ACC112 (cell line): ENCODE measurements around the gene AMDHD1.

Source experiments
- H2AFZ ChIP-seq: fragments of 200-600 bp; sonication (generic); one replicate; pipeline ENCODE4 v1.6.0; 2017; ENCODE audit warnings: antibody characterized with exemption, low read length; ENCODE audit not compliant: unreplicated experiment
- H3K27ac ChIP-seq: fragments of 200-600 bp; sonication (generic); 2 replicates; pipeline ENCODE4 v1.5.1; 2014; ENCODE audit warnings: low read depth, mild to moderate bottlenecking, antibody characterized with exemption, low read length, moderate library complexity
- H3K27me3 ChIP-seq: fragments of 200-600 bp; sonication (generic); 2 replicates; pipeline ENCODE4 v1.6.1; 2014; ENCODE audit warnings: mild to moderate bottlenecking, antibody characterized with exemption, low read length, moderate library complexity, mixed read lengths; ENCODE audit not compliant: insufficient read depth
- H3K36me3 ChIP-seq: fragments of 200-600 bp; sonication (generic); 2 replicates; pipeline ENCODE4 v1.6.1; 2016; ENCODE audit warnings: mild to moderate bottlenecking, antibody characterized with exemption, low read length, moderate library complexity, mixed read lengths; ENCODE audit not compliant: insufficient read depth
- H3K4me1 ChIP-seq: fragments of 200-600 bp; sonication (generic); one replicate; pipeline ENCODE4 v1.6.1; 2016; ENCODE audit warnings: low read length, mixed read lengths; ENCODE audit not compliant: insufficient read depth, unreplicated experiment, control insufficient read depth
- H3K4me3 ChIP-seq: fragments of 200-600 bp; sonication (generic); 2 replicates; pipeline ENCODE4 v1.5.1; 2014; ENCODE audit warnings: mild to moderate bottlenecking, low read depth, low read length
- H3K79me2 ChIP-seq: fragments of 200-600 bp; sonication (generic); one replicate; pipeline ENCODE4 v1.6.0; 2016; ENCODE audit warnings: low read length; ENCODE audit not compliant: control insufficient read depth, unreplicated experiment, insufficient read depth

The AMDHD1 gene

GRCh38 chr12:95995238-95996031 lies 52.3 kb downstream of the AMDHD1 start:
- H3K27me3 ChIP-seq: no peaks in the 10 kb centered on the region
- H3K4me3 ChIP-seq: no peak overlapping the region
- H3K36me3 ChIP-seq: no peaks in the 10 kb centered on the region
- no peak overlapping the region for H2AFZ ChIP-seq
- H3K4me1 ChIP-seq: peaks cover 13% of the 10 kb centered on the region
- H3K27ac ChIP-seq: no peak overlapping the region
- H3K79me2 ChIP-seq: no peaks in the 10 kb centered on the region

DNA sequence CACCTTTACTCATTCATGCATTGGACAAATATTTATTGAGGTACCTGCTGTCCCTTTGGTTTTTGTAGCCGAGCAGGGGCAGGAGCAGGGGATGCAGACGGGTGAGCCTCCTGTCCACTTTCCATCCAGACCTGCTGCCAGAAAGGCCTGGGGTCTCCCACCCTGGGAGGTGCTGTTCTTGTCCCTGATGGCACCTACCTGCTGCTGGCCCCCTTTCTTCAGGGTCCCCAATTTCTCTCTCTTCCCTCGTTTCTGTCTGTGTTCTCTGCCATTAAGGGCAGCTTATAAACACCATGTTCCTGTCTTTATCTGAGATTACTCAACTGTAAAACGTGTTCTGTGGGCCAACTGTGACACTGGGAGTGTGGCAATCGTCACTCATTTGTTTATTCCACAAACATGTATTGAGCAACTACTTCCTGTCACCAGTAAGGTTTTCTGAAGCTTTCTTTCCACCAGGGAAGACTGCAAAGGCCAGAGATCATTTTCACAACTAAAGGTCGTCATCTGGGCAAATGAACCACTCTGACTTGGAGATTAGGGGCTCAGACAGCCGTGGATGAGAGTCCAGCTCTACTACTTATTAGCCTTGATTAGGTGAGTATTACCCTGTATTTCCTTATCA lies 53.0 kb downstream of the AMDHD1 start, which contains the start of gene HAL:
TSS of gene HAL (minus strand) at position 311 of the 625 bp plus-strand sequence. CDS start 434 bp downstream, outside the sequence.
- H3K27ac ChIP-seq: no peak within 1 kb of the TSS
- no peak within 1 kb of the TSS for H2AFZ ChIP-seq
- no peak within 1 kb of the TSS for H3K4me3 ChIP-seq

GRCh38 chr12:95997276-95997675 lies 54.1 kb downstream of the AMDHD1 start:
- no peaks in the 10 kb centered on the region for H3K36me3 ChIP-seq
- no peak overlapping the region for H2AFZ ChIP-seq
- no peaks in the 10 kb centered on the region for H3K79me2 ChIP-seq
- no peaks in the 10 kb centered on the region for H3K27me3 ChIP-seq
- H3K27ac ChIP-seq: no peak overlapping the region
- H3K4me3 ChIP-seq: no peak overlapping the region
- H3K4me1 ChIP-seq: peaks cover 13% of the 10 kb centered on the region

More for the DNA sequence above, 53.0 kb downstream of the AMDHD1 start, which contains the start of gene HAL:
- Histone ChIP-seq H3K27me3 (no peaks in the 10 kb centered on the region), H3K4me1 (peaks cover 13% of the 10 kb centered on the region), H3K79me2 (no peaks in the 10 kb centered on the region), H3K36me3 (no peaks in the 10 kb centered on the region)

GRCh38 chr12:95997911-95998510 lies 54.9 kb downstream of the AMDHD1 start:
- Histone ChIP-seq H3K4me3 (no peak overlapping the region), H3K4me1 (peaks cover 13% of the 10 kb centered on the region), H3K79me2 (no peaks in the 10 kb centered on the region), H3K27ac (no peak overlapping the region), H2AFZ (no peak overlapping the region), H3K36me3 (peaks cover 4% of the 10 kb centered on the region; the same call in 1 of the 2 replicates), H3K27me3 (no peaks in the 10 kb centered on the region)

GRCh38 chr12:95998611-95999286 lies 55.6 kb downstream of the AMDHD1 start:
- Histone ChIP-seq H3K27me3 (no peaks in the 10 kb centered on the region), H3K4me1 (peaks cover 13% of the 10 kb centered on the region), H3K79me2 (no peaks in the 10 kb centered on the region), H3K36me3 (peaks cover 4% of the 10 kb centered on the region; the same call in 1 of the 2 replicates), H3K4me3 (no peak overlapping the region), H2AFZ (no peak overlapping the region), H3K27ac (no peak overlapping the region)

- Histone ChIP-seq H3K79me2 (no peaks in the 10 kb centered on the region), H2AFZ (no peak overlapping the region), H3K4me3 (no peak overlapping the region), H3K4me1 (peaks cover 9% of the 10 kb centered on the region), H3K36me3 (peaks cover 4% of the 10 kb centered on the region; the same call in 1 of the 2 replicates), H3K27ac (no peak overlapping the region), H3K27me3 (no peaks in the 10 kb centered on the region)
Observed at GRCh38 chr12:95999484-95999883, 56.4 kb downstream of the AMDHD1 start.

DNA sequence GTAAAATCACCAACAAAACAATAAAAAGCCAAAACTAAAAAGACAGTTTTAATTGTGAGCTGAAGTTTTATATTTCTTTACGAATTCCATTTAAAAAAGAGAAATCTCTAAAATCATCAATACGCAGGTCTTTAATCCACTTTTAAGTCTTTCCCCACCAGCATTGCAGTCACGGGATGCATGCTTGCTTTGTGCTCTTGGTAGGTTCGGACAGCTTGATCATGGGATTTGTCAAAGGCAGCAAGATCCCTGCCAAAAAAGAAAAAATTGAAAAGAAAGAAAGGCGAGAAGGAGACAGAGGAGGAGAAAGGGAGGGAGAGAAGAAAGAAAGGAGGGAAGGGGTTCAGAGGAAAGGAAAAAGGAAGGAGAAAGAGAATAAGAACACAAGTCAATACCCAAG lies 57.7 kb downstream of the AMDHD1 start:
- H3K36me3 ChIP-seq: peaks cover 4% of the 10 kb centered on the region; the same call in 1 of the 2 replicates
- H3K27ac ChIP-seq: no peak overlapping the region
- H2AFZ ChIP-seq: no peak overlapping the region
- no peaks in the 10 kb centered on the region for H3K27me3 ChIP-seq
- H3K79me2 ChIP-seq: no peaks in the 10 kb centered on the region
- H3K4me1 ChIP-seq: peaks cover 4% of the 10 kb centered on the region
- no peak overlapping the region for H3K4me3 ChIP-seq

DNA sequence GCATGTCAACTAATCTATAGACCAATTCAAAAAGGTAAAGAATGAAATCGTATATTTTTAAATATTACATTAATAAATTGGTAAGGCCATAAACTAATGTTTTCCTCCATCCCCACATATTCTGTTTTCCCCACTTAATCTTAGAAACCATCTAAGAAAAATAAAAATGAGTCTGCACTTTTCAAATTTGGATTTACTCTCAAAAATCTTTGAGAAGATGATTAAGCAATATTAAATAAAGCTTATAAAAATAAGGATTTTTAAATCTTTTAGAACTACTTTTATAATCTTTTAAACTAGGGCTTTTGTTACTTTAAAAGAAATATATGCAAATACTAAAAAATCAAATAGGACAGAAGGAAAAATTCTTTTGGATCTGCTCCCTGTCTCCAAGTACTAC lies 63.6 kb downstream of the AMDHD1 start:
- no peak overlapping the region for H3K27ac ChIP-seq
- H3K27me3 ChIP-seq: no peaks in the 10 kb centered on the region
- no peaks in the 10 kb centered on the region for H3K4me1 ChIP-seq
- H2AFZ ChIP-seq: no peak overlapping the region
- no peak overlapping the region for H3K4me3 ChIP-seq
- H3K79me2 ChIP-seq: no peaks in the 10 kb centered on the region
- peaks cover 14% of the 10 kb centered on the region; the same call in 1 of the 2 replicates for H3K36me3 ChIP-seq

DNA sequence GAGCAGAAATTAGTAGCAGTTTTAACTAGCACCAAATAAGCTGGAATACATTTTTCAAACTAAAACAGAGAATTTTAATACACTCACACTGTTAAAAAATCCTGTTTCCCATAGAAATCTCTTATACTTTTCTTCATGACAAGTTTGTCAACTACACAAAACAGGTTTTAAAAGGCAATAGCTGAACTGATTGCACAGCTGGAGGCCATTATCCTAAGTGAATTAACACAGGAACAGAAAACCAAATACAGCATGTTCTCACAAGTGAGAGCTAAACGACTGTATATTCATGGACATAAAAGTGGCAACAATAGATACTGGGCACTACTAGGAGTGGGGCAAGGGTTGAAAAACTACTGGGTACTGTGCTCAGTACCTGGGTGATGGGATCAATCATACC lies 64.6 kb downstream of the AMDHD1 start:
- no peak overlapping the region for H3K4me3 ChIP-seq
- no peaks in the 10 kb centered on the region for H3K79me2 ChIP-seq
- H3K36me3 ChIP-seq: peaks cover 15% of the 10 kb centered on the region
- no peaks in the 10 kb centered on the region for H3K27me3 ChIP-seq
- H3K27ac ChIP-seq: no peak overlapping the region
- no peaks in the 10 kb centered on the region for H3K4me1 ChIP-seq
- H2AFZ ChIP-seq: no peak overlapping the region

GRCh38 chr12:96014943-96015599 lies 71.9 kb downstream of the AMDHD1 start:
- no peaks in the 10 kb centered on the region for H3K4me1 ChIP-seq
- H3K79me2 ChIP-seq: no peaks in the 10 kb centered on the region
- H3K36me3 ChIP-seq: peaks cover 20% of the 10 kb centered on the region
- no peak overlapping the region for H3K4me3 ChIP-seq
- H3K27me3 ChIP-seq: no peaks in the 10 kb centered on the region
- H3K27ac ChIP-seq: no peak overlapping the region
- no peak overlapping the region for H2AFZ ChIP-seq
